Medulla oblongata (tissue), 1 donor: ENCODE data around the gene OSM.
A peak's percentile ranks its signal among the peaks of the same experiment; 100 is the strongest.

Experiments
- DNase-seq: peaks from one replicate; pipeline ENCODE4 v3.0.0-alpha.2; 2015; ENCODE audit errors: extremely low spot score

Gene OSM

DNA sequence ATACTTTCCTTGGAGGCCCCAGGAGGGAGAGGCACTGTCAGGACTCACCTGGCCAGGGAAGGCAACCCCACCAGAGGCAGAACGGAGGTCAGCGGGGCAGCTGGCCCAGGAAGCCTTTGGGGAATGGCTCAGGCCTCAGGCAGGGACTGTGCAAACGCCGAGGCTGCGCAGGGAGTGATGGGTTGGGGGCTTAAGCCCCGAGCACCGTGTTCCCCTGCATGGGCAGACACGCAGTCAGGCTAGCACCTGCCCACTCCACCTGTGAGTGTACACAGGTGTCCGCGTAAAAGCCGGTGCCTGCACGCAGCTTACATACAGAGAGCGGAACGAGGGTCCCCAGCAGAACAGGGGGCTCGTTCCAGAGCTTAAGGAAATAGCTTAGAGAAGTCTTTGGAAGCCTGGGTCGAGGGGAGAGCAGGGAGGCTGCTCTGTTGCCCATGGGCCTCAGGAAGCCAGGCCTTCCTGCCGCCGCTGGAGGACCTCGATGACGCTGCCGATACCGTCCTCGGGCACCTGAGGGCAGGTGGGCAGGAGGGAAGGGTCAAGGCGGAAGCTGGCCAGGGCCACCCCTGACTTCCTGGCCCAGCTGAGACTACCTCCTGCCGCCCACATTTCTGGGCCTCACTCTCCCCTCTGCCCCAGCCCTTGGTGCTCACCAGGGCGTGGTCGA, 18.7 kb upstream of the OSM start:
- DNase-seq = no peak

DNA sequence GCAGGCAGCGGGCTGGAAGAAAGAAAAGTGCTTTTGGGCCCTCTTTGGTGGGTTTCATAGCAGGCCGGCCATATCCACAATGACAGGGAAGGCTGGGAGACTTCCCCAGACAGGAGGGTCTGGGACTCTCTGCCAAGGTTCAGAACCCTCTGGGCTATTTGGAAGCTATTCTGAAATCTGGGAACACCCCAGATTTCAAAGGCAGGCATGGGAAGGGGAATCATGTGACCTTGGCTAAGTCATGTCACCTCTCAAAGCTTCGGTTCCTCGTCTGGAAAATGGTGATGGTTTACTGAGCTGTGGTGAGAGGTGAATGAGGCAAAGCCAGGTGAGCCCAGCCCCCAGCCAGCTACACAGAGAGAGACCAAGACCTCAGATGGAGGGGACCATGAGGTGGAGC, 18.0 kb upstream of the OSM start:
- DNase-seq = no peak

DNA sequence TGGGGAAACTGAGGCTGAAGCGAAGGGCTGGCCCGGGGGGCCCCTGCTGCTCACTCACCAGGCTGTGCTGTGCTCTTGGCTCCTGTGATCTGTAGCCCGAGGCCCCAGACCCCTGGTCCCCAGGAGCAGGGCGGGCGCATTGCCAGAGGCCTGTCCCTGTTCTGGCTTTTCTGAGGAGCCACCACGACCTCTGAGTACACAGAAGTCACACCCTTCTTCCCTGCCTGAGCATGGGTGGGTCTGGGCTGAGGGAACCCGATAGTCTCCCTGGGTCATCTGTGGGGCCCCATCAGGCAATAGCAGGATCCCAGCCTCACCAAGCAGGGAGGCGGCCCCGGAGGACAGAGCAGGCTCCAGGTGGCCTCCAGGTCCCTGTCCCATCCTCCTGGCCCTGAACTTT, 17.5 kb upstream of the OSM start:
- no peak for DNase-seq

DNA sequence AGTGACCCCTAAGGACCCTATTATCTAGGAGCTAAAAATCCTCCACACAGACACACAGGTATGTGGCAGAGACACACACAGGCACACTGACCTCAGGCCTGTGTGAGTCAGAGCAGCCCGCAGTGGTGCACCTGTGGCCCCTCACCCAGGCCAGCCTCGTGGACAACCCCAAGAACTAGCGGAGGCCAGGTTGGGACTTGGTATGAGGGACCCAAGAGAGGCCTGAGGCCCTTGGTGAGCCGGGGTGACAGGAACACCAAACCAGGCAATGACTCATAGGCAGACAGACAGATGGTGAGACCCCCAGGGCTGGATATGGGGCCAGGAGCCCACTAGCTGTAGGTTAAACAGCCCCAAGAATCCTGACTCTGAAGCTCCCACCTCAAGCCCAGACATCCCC, 16.7 kb upstream of the OSM start:
- DNase-seq = no peak

DNA sequence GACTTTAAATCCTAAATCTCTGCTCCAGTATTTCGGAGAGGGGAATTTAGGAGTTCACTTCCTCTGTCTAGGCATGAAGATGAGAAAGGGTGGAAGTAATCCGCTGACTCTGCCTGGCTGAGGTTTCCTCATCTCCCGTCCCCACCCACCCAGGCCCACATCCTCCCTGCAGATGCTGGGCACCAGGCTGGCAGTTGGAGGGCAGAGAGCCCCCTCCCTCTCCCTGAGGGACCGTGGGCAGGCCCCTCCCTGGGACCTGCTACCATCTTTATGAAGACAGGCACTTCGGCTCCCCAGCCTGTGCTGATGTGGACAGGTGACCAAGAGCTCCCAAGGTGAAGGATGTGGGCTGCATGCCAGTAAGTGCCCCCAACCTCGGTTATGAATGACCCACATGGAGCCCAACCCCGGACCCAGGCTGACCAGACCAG, 16.0 kb upstream of the OSM start:
- DNase-seq = no peak

DNA sequence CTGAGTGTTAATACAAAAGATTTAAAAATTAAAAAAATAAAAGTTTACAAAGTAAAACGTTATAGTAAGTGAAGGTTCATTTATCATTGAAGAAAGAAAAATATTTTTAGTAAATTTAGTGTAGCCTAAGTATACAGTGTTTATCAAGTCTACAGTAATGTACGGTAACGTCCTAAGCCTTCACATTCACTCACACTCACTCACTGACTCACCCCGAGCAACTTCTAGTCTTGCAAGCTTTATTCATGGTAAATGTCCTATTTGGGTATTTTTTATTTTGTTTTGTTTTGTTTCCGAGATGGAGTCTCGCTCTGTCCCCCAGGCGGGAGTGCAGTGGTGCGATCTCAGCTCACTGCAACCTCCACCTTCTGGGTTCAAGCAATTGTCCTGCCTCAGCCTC, 13.9 kb upstream of the OSM start:
- DNase-seq = no peak

DNA sequence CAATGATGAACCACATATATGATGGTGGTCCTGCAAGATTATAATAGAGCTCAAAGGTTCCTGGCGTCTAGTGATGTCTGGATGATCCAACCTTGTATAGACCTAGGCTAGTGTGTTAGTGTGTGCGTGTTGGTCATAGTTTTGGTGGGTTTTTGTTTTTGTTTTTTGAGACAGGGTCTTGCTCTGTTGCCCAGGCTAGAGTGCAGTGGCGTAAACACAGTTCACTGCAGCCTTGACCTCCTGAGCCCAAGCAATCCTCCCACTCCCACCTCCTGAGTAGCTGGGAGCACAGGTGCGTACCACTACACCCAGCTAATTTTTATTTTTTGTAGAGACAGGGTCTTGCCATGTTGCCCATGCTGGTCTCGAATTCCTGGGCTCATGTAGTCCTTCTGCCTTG, 13.3 kb upstream of the OSM start:
- no peak for DNase-seq

DNA sequence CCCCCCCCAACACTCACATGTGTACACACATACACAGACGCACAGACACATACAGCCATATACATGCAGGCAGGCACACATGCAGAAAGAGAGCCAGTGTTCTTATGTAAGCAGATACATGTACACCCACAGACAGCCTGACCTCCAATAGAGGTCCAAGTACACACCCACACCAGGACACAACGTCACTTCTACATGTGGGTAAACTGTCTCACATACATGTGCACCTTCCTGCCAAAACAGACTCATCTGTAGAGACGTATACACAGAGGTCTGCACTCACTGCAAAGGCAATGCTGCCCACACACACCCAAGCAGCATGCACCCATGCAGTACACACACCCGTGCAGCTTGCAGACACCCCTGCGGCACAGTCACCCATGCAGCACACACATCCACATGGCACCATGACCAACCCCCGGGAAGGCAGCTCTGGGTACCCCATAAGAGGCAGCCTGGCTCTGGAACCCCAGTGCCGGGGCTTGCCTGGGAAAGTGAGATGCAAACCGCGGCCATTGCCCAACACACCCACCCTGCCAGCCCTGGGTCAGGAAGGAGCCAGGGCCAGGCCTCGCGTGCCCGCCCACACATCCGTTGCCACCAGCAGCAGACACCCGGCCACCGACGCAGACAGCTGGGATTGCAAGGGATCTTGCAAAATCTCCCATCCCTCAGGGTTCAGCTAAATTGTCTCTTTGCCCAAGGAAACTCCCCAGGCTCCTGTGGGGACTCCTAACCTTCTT, 12.6 kb upstream of the OSM start:
- DNase-seq = no peak

DNA sequence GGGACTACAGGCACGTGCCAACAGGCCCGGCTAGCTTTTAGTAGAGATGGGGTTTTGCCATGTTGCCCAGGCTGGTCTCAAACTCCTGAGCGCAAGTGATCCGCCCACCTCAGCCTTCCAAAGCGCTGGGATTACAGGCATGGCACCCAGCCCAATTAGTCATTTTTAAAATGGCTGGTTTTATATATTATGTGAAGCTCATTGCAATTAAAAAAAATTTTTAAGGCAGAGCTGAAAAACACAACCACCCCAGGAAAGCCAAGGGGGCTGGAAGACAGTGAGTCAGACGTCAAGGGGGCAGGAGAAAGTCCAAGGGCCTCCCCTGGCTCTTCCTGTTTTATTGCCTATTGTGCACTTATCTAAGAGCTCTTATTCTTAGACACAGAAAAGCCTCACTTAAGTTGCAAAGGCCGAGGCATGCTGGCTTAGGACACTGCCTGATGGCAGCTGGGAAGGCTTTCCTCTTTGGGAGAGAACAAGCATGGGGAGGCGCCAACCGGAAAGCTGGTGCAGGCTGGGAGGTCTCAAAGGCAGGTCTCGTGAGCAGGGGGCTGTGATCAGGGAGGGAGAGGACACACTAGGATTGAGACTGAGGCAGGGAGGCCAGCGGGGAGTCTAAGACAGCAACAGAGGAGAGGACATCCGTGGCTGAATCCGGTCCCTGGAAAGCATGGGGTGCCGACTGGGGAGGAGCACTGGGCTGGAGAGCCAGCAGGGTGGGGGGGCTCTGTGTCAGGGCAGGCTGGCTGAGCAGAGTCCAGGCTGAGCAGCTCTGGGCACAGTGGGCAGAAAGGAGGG, 11.1 kb upstream of the OSM start:
- DNase-seq = peak; percentile 54

DNA sequence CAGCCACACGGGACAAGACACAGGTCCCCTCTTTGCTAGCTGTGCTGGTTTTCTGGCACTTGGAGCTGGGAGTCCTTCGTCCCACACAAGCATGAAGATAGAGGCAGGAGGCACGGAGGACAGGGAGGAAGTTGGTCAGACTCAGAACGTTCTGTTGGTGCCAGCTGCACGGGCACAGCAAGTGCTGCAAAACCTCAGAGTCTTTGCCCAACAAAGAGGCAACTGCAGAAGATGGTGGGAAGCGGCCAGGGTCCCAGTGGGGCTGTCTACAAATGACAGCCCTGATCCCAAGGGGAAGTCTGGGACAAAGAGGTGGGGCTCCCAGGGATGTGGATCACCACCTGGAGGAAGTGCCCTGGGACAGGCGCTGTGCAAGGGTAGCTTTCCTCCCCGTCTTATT, 9.4 kb upstream of the OSM start:
- DNase-seq = no peak

DNA sequence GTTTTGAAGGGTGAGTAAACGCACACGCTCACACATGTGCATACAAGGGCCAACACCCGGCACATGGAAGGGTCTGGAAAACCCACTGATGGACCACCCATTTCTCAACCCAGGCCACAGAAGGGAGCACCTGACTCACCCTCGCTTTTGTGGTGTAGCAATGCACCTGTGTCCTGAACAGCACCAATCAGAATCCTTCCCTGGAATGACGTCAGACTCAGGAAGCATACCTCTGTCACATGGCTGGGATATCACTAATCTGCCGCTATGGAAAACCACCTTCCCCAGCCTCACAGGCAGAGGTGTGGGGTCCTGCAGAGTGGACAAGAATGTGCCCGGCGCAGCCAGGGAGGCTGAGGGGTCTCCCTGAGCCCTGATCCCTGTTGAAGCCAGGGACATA, 9.0 kb upstream of the OSM start:
- no peak for DNase-seq

DNA sequence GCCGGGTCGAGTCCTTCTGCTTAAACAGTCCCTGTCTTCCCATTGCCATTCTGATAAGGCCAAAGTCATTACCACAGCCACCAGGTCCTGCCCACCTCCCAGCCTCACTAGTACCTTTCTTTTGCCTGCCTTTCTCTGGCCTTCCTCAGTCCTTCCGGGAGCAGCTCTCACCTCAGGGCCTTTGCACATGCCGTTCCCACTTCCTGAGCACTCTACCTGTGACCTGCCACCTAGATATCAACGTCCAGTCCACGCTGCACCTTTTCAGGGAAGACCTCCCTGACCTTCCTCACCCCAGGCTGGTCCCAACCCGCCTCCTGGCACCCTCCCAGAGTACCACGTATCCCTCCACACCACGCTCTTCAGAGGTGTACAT, 7.8 kb upstream of the OSM start:
- no peak for DNase-seq

DNA sequence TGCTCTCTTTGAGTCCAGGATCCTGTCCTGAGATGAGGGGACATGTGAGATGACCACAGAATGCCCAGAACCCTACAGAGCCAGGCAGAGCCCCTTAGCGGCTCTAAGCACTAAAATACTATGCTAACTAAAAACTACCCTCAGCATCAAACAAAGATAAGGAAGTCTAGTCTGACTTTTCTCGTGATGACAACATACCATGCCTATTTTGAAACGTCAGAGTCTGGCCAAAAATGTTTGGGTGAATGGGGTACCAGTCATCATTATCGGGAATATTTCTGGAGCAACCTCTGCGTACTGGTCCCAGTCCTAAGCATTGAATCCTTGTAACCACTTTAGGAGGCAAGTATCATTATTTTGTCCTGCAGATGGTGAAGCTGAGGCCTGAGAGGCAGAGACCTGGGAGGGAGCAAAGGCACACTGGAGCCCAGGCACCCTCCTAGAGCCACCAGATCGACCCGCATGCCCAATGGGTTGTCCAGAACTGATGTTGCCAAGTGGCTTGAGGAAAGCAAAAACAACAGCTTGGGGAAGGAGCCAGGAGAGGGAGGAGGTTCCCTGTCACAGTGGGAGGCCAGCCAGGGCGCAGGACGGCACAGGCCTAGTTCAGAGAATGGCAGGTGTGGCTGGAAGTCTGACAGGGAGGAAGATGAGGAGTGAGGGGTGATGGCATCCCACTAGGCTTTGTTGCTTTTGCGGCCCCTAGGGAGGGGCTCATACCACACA, 7.2 kb upstream of the OSM start:
- DNase-seq = no peak

DNA sequence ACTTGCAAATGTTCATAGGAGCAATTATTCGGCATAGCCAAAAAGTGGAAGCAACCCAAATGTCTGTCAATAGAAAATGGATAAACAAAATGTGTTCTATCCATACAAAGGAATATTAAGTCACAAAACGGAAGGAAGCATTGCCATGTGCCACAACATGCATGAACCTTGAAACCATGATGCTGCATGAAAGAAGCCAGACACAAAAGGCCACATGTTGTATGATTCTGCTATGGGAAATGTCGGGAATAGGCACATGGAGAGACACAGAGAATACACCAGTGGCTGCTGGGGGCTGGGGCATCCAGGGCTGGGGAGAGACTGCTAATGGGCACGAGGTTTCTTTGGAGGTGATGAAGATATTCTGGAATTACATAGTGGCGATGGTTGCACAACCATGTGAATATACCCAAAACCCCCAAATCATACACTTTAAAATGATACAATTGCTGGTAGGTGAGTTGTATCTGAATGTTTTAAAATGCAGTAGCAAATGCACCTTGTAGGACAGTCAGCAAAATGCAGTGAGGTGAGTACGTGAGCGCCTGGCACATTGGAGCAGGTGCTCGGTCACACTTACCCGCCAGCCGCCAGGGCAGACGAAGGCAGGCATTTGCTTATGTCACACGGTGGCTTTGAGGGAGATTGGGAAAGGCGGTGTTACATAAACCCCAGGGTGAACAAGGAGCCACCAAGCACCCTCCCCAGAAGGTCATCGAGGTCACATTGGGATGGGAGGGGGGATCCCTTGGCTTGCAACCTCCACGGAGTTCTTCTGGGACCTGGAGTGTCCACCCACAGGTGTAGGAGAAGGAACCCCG, 6.3 kb upstream of the OSM start:
- DNase-seq = no peak

DNA sequence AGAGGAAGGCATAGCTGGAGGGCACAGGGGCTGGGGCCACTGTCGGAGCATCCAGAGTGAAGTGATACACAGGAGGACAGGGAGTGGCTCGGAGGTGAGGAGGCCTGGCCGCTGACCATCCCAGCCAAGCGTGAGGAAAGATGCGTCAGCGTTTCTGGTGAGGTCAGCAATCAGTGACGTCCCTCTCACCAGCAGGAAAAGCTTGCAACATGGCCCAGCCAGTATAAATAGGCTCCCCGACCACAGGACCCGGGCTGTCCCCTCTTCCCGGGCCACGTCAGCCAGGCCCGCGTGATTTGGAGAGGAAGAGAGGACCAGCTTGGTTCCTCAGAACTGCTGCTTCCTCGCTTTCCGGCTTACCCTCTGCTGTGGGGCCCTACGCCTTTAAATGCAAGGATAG, 4.2 kb upstream of the OSM start:
- peak; percentile 89 for DNase-seq

DNA sequence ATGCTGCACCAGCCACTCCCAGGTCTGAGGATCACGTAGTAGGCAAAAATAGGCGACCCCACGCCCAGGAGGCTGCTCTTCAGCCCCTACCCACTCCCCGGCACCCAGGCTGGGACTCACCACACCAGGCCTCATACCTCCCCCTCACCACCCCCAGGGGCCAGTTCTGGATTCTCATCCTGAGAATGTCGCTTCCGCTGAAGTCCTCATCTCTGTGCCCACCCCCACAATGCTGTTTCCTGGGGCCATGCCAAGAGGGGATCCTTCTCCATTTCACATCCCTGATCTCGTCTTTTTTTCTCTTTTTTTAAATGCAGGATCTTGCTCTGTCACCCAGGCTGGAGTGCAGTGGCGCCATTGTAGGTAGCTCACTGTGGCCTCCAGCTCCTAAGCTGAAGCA, 1.7 kb upstream of the OSM start:
- no peak for DNase-seq

DNA sequence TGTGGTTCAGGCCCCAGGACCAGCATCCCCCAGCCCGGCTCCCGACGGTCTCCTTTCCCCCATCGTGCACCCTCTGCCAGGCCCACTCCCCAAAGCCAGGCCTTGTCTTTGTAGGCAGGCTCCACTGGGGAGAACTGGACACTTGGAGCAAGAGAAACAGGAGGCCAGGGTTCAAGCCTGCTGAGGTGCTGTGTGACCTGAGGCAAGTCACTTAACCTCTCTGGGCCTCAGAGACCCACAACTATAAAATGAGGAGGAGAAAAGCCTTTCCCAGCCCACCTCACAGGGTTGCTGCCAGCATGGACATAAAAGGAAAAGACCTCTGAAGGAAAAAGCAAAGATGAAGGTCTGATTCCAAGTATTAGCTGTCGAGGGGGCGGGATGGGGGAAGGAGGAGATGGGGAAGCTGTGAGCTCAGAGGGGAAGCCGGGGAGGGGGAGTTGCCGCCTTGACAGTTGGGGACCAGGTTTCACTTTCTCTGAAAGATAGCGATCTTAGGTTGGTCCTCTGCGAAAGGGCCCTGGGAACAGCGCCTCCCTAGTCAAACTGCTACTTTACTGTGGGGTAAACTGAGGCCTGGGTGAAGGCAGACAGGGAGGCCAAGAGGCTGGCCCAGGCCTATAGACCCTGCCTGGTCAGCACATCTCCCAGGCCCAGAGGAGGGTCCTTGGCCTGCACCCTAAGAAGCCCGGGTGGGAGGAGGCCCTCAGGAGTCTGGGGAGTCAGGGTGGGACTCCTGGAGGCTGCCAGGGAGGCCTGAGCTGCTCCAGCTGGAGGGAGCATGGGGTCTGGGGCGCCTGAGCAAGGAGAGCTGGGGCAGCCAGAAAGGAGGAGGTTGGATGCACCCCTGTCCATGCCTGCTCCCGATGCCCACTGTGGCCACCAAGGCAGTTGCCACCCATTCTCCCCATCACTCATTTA, 991 bp upstream of the OSM start:
- DNase-seq = no peak

DNA sequence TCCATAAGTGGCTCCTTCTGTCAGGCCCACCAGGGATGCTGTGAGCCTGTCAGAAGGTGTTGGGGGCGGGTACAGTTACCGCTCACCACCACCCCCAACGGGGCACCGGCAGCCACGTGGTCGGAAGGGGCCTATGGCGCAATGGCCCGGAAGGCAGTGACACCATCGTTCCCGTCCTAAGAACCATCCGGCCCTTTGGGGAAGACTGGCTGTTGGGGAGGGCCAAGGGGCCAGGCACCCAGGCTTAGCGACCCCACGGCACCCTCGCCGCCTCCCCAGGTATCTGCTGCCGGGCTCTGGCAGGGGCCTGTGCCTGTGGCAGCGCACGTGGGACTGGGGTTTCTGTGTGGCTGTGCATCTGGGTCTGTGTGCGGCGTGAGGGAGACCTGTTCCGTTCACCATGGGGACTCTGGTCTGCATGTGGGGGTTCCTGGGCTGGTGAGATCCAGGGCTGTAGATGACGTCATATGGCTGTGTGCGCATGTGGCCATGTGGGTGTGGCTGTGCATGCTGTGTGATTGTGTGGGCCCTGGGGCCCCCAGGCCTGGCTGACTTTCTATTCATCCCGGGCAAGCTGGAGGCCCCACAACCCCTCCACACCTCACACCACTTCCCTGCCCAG, 717 bp downstream of the OSM start:
- DNase-seq = peak; percentile 56

DNA sequence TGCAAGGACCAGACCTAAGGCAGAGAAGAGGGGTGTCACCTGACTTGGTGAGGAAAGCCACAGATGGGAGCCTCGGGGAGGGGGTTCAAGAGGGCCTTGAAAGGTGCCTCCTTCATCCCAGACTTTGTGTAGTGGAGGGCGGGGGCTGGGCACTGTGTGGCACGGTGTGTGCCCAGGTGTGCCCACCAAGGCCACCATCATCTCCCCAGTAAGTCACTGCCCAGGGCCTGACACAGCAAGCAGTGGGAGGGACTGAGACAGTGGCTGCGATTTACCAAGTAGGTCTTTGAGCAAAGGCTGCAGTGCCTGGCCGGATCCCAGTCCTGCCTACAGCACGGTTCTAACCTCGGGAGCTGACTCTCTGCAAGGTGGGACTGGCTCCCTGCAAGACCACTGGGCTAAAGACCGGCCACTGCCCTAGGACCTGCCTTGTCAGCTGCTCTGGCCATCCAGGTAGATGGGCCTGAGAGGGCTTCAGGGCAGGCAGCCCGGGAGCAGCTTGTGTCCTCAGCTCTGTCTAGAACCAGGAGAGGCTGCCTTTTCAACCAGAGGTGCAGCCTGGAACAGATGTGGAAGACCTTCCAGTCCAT, 1.4 kb downstream of the OSM start:
- no peak for DNase-seq
